HEK293T (cell line): ENCODE results near the gene SLC17A2.

Experiments
- CTCF ChIA-PET: fragments of 350-600 bp; formaldehyde crosslinking; extraction: SDS; loops from one replicate; lab custom pipeline; 2021; ENCODE audit warnings: antibody characterized with exemption, inconsistent platforms; lab: Yijun Ruan, JAX
- POLR2A ChIA-PET: fragments of 350-600 bp; formaldehyde crosslinking; extraction: SDS; loops from one replicate; lab custom pipeline; 2020; ENCODE audit warnings: antibody characterized with exemption, inconsistent platforms; lab: Yijun Ruan, JAX
- DNase-seq: peaks from one replicate; pipeline ENCODE4 v3.0.0; 2012; ENCODE audit warnings: mixed read lengths; ENCODE audit errors: extremely low spot score
- ARNT ChIP-seq: fragments of 450-650 bp; IDR thresholded peaks from 2 replicates; pipeline ENCODE4 v1.6.1; 2017; ENCODE audit warnings: mild to moderate bottlenecking
- BHLHE40 ChIP-seq: fragments of 450-650 bp; IDR thresholded peaks from 2 replicates; pipeline ENCODE4 v1.6.1; 2016; ENCODE audit warnings: mild to moderate bottlenecking, moderate library complexity, borderline replicate concordance
- CTBP1 ChIP-seq: fragments of 450-650 bp; IDR thresholded peaks from 2 replicates; pipeline ENCODE4 v1.6.1; 2016; ENCODE audit warnings: borderline replicate concordance
- ELF4 ChIP-seq: fragments of 450-650 bp; IDR thresholded peaks from 2 replicates; pipeline ENCODE4 v1.6.1; 2017; ENCODE audit warnings: antibody characterized with exemption
- FOXA1 ChIP-seq: fragments of 450-650 bp; IDR thresholded peaks from 2 replicates; pipeline ENCODE4 v1.6.1; 2016; ENCODE audit warnings: mild to moderate bottlenecking
- FOXK2 ChIP-seq: fragments of 450-650 bp; IDR thresholded peaks from 2 replicates; pipeline ENCODE4 v1.6.1; 2016; ENCODE audit warnings: mild to moderate bottlenecking
- HDGF ChIP-seq: fragments of 450-650 bp; IDR thresholded peaks from 2 replicates; pipeline ENCODE4 v1.6.1; 2017; ENCODE audit warnings: antibody characterized with exemption, borderline replicate concordance
- L3MBTL2 ChIP-seq: fragments of 450-650 bp; conservative IDR thresholded peaks from 2 replicates; pipeline ENCODE4 v1.6.1; 2016; ENCODE audit warnings: mild to moderate bottlenecking
- LEF1 ChIP-seq: fragments of 450-650 bp; IDR thresholded peaks from 2 replicates; pipeline ENCODE4 v1.6.1; 2017; ENCODE audit warnings: mild to moderate bottlenecking, borderline replicate concordance
- NFRKB ChIP-seq: fragments of 450-650 bp; IDR thresholded peaks from 2 replicates; pipeline ENCODE4 v1.6.1; 2016; ENCODE audit warnings: mild to moderate bottlenecking, moderate library complexity
- SP1 ChIP-seq: fragments of 450-650 bp; IDR thresholded peaks from 2 replicates; pipeline ENCODE4 v1.6.1; 2017
- SUZ12 ChIP-seq: fragments of 450-650 bp; IDR thresholded peaks from 2 replicates; pipeline ENCODE4 v1.6.1; 2016; ENCODE audit warnings: mild to moderate bottlenecking
- TARDBP ChIP-seq: fragments of 450-650 bp; IDR thresholded peaks from 2 replicates; pipeline ENCODE4 v1.6.1; 2016
- ZNF384 ChIP-seq: fragments of 450-650 bp; IDR thresholded peaks from 2 replicates; pipeline ENCODE4 v1.6.1; 2016
- TF ChIP-seq, protein P1 (sequence below): fragments of 450-650 bp; IDR thresholded peaks from 2 replicates; pipeline ENCODE4 v1.6.1; 2016

SLC17A2 gene

DNA sequence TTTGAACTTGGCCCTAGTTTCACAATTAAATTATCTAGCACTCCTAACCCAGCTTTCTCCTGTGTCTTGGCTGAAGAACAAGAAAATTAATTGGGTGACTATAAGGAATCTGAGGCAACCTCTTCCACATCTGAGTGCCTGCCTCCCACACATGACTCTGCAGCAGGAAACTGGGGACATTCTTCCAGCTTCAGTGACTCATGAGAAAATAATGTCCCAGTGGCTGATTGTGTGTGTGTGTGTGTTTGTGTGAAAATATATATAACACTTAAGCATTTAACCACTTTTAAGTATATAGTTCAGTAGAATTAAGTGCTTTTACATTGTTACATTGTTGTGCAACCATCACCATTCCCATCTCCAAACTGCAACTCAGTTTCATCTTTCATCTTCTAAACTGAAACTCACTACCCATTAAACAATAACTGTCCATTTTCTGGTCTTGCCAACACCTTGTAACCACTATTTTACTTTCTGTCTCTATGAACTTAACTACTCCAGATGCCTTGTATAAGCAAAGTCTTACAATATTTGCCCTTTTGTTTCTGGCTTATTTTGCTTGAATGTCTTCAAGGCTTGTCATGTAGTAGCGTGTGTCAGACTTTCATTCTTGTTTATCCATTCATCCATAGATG is 40.8 kb upstream of the SLC17A2 start:
- CTCF ChIA-PET = interaction anchor here (1.0 kb wide), 1 partner anchor 21 kb away, joined by 3 read pairs; no protein-coding TSS in a partner anchor
- no peak for TF ChIP-seq FOXK2
- no peak for TF ChIP-seq SP1
- TF ChIP-seq FOXA1 = no peak
- no peak for TF ChIP-seq ELF4
- no peak for TF ChIP-seq CTBP1
- TF ChIP-seq L3MBTL2 = no peak
- no peak for TF ChIP-seq TARDBP
- TF ChIP-seq ARNT = no peak
- no peak for TF ChIP-seq LEF1
- TF ChIP-seq HDGF = no peak
- DNase-seq = no peak
- POLR2A ChIA-PET = no interaction called here

DNA sequence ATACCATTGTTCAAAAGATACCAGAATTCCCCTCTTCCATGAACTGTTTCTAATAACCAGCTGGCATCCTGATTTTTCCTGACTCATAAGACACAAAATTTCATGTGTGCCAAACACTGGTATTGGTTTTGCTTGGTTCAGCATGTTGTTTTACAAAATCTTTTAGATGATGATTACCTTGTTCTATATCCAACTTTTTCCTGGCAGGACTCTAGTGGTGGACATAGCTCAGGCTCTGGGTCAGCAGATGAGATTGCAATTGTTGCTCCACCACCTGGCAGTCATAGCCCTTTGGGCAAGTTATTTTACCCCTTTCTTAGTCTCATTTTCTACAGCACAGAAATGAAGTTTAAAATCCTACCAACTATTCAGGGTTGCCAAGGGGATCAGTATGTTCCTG is 38.3 kb upstream of the SLC17A2 start:
- TF ChIP-seq ZNF384 = no peak
- TF ChIP-seq L3MBTL2 = no peak
- TF ChIP-seq FOXA1 = no peak
- TF ChIP-seq ELF4 = no peak
- no peak for TF ChIP-seq CTBP1
- no peak for TF ChIP-seq HDGF
- TF ChIP-seq BHLHE40 = no peak
- no peak for TF ChIP-seq FOXK2
- TF ChIP-seq SP1 = no peak
- no peak for TF ChIP-seq TARDBP
- ChIA-PET POLR2A (no interaction called here), CTCF (no interaction called here)
- DNase-seq = no peak

DNA sequence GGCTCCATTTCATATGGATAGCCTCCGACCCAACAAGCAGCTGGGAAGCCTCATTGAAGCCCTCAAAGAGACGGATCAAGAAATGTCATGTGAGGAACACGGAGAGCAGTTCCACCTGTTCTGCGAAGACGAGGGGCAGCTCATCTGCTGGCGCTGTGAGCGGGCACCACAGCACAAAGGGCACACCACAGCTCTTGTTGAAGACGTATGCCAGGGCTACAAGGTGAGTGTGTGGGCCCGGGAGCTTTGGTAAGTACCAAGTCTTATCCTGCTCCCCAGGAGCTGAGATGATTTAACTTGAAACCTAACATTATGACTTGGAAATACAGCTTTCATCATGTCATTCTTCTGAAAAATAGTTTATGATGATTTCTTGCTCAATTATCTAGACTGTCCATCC is 36.2 kb upstream of the SLC17A2 start:
- no peak for DNase-seq
- CTCF ChIA-PET = no interaction called here
- POLR2A ChIA-PET = no interaction called here
- TF ChIP-seq HDGF (no peak), SUZ12 (no peak), ELF4 (no peak), TARDBP (no peak), ZNF384 (no peak), LEF1 (no peak), NFRKB (no peak), SP1 (no peak), FOXK2 (no peak), BHLHE40 (no peak)

DNA sequence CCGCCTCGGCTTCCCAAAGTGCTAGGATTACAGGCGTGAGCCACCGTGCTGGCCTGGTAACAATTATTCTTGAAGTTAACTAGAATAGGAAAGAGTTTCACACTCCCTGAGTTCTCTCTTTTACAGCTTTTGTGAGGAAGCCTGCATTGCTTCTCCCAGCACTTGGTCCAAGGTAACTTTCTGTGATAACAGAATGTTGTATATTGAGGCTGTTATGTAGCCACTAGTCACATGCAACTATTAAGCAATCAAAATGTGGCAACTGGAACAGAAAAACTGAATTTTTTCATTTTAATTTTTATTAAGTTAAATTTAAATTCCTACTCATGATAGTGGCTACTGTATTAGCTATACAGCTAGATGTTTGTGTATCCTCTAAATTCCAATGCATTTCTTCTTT is 34.6 kb upstream of the SLC17A2 start:
- no peak for DNase-seq
- ChIA-PET POLR2A (interaction anchor here (1.5 kb wide), 1 partner anchor 61 kb away, joined by 3 read pairs; no protein-coding TSS in a partner anchor), CTCF (no interaction called here)
- no peak for TF ChIP-seq ELF4
- no peak for TF ChIP-seq FOXA1
- no peak for TF ChIP-seq SP1
- TF ChIP-seq ARNT = no peak
- TF ChIP-seq SUZ12 = no peak
- TF ChIP-seq FOXK2 = no peak
- TF ChIP-seq, protein P1, sequence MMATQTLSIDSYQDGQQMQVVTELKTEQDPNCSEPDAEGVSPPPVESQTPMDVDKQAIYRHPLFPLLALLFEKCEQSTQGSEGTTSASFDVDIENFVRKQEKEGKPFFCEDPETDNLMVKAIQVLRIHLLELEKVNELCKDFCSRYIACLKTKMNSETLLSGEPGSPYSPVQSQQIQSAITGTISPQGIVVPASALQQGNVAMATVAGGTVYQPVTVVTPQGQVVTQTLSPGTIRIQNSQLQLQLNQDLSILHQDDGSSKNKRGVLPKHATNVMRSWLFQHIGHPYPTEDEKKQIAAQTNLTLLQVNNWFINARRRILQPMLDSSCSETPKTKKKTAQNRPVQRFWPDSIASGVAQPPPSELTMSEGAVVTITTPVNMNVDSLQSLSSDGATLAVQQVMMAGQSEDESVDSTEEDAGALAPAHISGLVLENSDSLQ = no peak
- no peak for TF ChIP-seq CTBP1
- TF ChIP-seq TARDBP = no peak
- TF ChIP-seq HDGF = no peak
- TF ChIP-seq ZNF384 = no peak
- TF ChIP-seq BHLHE40 = no peak

DNA sequence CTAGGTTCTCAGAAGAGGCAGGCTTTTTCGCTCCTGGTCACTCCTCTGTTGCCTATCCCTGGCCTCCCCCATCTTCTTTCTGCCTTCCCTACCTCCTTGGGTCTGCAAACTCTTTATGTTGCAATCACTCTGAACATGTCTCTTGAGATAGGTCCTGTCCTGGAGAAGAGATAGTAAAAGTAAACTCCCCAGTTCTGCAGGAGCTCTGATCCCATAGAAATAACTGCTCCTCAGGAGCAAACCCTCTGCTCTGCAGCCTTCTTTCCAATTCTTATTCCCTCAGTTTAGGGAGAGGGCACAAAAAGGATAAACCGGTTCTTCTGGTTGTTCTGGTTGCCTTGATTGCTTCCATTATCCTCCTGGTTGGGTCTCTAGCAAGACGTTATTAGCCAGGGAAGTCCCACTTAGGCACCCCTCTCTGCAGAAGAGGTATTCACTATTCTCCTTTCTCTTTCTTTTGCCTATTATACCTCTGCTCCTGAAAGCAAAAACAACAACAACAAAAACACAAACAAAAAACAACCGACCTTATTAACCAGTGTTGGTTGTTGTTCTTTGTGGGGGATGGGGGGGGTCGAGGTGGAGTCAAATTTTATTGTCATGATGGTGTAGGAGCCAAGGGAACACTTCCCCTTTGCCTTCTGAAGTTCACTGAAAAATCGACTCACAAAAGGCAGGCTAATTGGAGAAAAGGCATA is 33.1 kb upstream of the SLC17A2 start:
- no peak for TF ChIP-seq ELF4
- no peak for TF ChIP-seq BHLHE40
- TF ChIP-seq SUZ12 = no peak
- TF ChIP-seq CTBP1 = no peak
- TF ChIP-seq HDGF = no peak
- no peak for TF ChIP-seq TARDBP
- no peak for TF ChIP-seq ARNT
- no peak for TF ChIP-seq FOXA1
- no peak for TF ChIP-seq ZNF384
- no peak for TF ChIP-seq SP1
- no peak for TF ChIP-seq LEF1
- TF ChIP-seq FOXK2 = no peak
- no peak for TF ChIP-seq L3MBTL2
- TF ChIP-seq NFRKB = no peak
- no peak for DNase-seq
- ChIA-PET CTCF (interaction anchor here (0.6 kb wide), 1 partner anchor 1058 kb away, joined by 3 read pairs; no protein-coding TSS in a partner anchor), POLR2A (interaction anchor here (1.2 to 2.7 kb wide), 2 partner anchors 29 to 57 kb away, joined by 3 to 12 read pairs; a partner anchor contains a TSS)

DNA sequence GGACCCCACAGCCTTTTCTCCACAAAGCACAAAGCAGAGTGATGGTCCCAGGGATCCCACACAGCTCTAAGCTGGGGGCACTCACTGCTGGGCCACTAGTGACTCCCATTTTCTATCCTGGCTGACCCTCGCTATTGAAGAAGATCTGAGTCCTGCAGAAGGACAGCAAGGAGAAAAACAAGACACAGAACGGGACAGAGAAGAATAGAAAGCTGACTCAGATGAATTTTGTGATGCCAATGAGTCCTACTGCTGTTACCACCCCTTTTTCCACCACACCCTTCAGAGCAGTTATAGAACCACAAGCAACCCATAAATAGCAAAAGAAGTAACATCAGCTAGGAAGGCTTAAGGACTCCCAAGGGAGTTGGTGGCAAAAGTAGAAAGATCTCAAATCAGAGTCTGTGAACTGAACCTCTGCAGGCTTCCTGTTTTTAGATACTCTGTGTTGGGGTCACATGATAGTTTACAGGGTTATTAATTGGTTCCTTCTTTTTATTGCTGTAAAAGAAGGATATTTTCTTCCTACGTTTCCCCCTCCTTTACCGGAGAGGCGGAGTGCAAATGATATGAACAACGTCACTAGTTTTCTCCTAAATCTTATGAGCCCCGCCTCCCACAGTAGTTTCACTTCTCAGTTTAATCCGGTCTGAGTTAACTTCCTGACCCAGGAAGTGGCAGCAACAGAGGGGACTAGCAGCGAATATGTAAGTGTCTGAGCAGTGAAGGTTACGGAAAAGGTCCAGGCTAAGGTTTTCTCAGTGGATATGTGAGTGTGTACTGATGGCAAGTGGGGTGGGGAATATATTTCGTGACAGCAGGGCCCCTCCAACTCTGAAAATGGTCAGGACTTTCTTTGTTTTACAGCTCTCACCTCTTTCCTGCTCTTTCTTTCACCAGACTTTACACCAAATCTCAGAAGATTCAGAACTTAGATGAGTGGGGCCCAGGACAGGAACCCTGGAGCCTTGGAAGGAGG is 31.9 kb upstream of the SLC17A2 start, which contains the start of gene TRIM38:
TRIM38 (plus strand) TSS at position 654 of the 979 bp plus-strand sequence. CDS start 3,721 bp downstream, outside the sequence.
- TF ChIP-seq BHLHE40 (no peak), SUZ12 (no peak), ELF4 (peak; percentile 63), SP1 (no peak), FOXA1 (no peak), L3MBTL2 (no peak), HDGF (no peak), TARDBP (no peak), NFRKB (no peak), FOXK2 (no peak)
- TF ChIP-seq, protein P1 = peak; percentile 21; the same call in 1 of the 2 replicates
- ChIA-PET CTCF (no interaction called here), POLR2A (interaction anchor here (1.2 to 2.7 kb wide), 3 partner anchors 30 to 58 kb away, joined by 3 to 12 read pairs (median 3); a partner anchor contains a TSS)
- DNase-seq = peak; percentile 59
